B cell (primary cell): ENCODE measurements around the gene REM2. TPM values are rescaled to one million over a fixed set of nuclear protein-coding genes. Genes with fewer than 3 reads are reported as not detected.

Experiments
- ATAC-seq: fragments of 200-7000 bp; cut with Tn5 transposase; one replicate; pipeline ENCODE4 v1.10.0; 2021; ENCODE audit warnings: low read depth, mild to moderate bottlenecking, moderate number of reproducible peaks, moderate library complexity
- CTCF ChIA-PET: fragments of 350-600 bp; sonication (Branson Sonifier 250); formaldehyde crosslinking; loops from one replicate; lab custom pipeline; 2021; ENCODE audit warnings: antibody characterized with exemption, inconsistent platforms; lab: Charles Lee
- POLR2A ChIA-PET: fragments of 350-600 bp; sonication (Branson Sonifier 250); formaldehyde crosslinking; loops from one replicate; lab custom pipeline; 2021; ENCODE audit warnings: antibody characterized with exemption; lab: Charles Lee
- DNase-seq: peaks from one replicate; pipeline ENCODE4 v3.0.0; 2013
- H2AFZ ChIP-seq: 2 replicates; pipeline ENCODE4 v1.6.1; 2012; ENCODE audit warnings: mild to moderate bottlenecking, low read depth, low read length; ENCODE audit not compliant: insufficient read depth, poor library complexity, severe bottlenecking
- H3K27ac ChIP-seq, 2 donors: 1 replicate in 1 of 2; 2 replicates in 1 of 2; pipeline ENCODE4 v1.5.1; 2012 to 2013; ENCODE audit warnings: low read length in 2 of 2, mild to moderate bottlenecking in 2 of 2, moderate library complexity in 1 of 2
- H3K27me3 ChIP-seq, 4 experiments: fragments of 200-600 bp in 1 of 4; sonication (generic) in 1 of 4; replicated peaks in 1 of 4; 1 replicate in 2 of 4; 2 replicates in 2 of 4; pipeline versions ENCODE4 v1.6.1 to v1.7.0; 2013 to 2016; ENCODE audit warnings: low read length in 3 of 4, mild to moderate bottlenecking in 2 of 4, mixed read lengths in 1 of 4, moderate library complexity in 1 of 4; ENCODE audit not compliant: insufficient read depth in 4 of 4, control insufficient read depth in 3 of 4; ENCODE audit errors: control extremely low read depth in 1 of 4
- H3K36me3 ChIP-seq, 2 experiments: replicated peaks in 1 of 2; 1 replicate in 1 of 2; 2 replicates in 1 of 2; pipeline versions ENCODE4 v1.6.1 to v1.7.1; 2013; ENCODE audit warnings: low read length in 1 of 2; ENCODE audit not compliant: insufficient read depth in 2 of 2, control insufficient read depth in 1 of 2; ENCODE audit errors: control extremely low read depth in 1 of 2, extremely low read depth in 1 of 2
- H3K4me1 ChIP-seq, 2 donors: fragments of 200-600 bp in 1 of 2; sonication (generic) in 1 of 2; 1 replicate in 1 of 2; 2 replicates in 1 of 2; pipeline versions ENCODE4 v1.5.1 to v1.6.1; 2013 to 2017; ENCODE audit warnings: low read length in 2 of 2; ENCODE audit not compliant: control insufficient read depth in 2 of 2, insufficient read depth in 2 of 2
- H3K4me2 ChIP-seq: replicated peaks from 2 replicates; pipeline ENCODE3; 2012; ENCODE audit warnings: mild to moderate bottlenecking, low read depth, low read length; ENCODE audit not compliant: poor library complexity, severe bottlenecking
- H3K4me3 ChIP-seq, 5 experiments: fragments of 200-600 bp in 1 of 5; sonication (generic) in 1 of 5; 1 replicate in 3 of 5; 2 replicates in 2 of 5; pipeline versions ENCODE4 v1.5.1 to v1.7.0; 2011 to 2016; ENCODE audit warnings: low read length in 4 of 5, mild to moderate bottlenecking in 4 of 5, low read depth in 2 of 5, control low read depth in 1 of 5, moderate library complexity in 1 of 5; ENCODE audit not compliant: insufficient read depth in 1 of 5; ENCODE audit errors: control extremely low read depth in 1 of 5, extremely low read depth in 1 of 5
- H3K79me2 ChIP-seq: fragments of 200-600 bp; sonication (generic); one replicate; pipeline ENCODE4 v1.6.0; 2016; ENCODE audit warnings: low read length; ENCODE audit not compliant: control insufficient read depth, insufficient read depth
- H3K9ac ChIP-seq: fragments of 200-600 bp; sonication (generic); 2 replicates; pipeline ENCODE4 v1.6.1; 2017; ENCODE audit warnings: mild to moderate bottlenecking, low read length, moderate library complexity
- H3K9me3 ChIP-seq, 3 donors: one replicate each; pipeline versions ENCODE4 v1.6.1 to v1.7.1; 2013; ENCODE audit warnings: low read length in 2 of 3; ENCODE audit not compliant: control insufficient read depth in 2 of 3, insufficient read depth in 1 of 3; ENCODE audit errors: control extremely low read depth in 1 of 3
- H4K20me1 ChIP-seq: 2 replicates; pipeline ENCODE4 v1.6.0; 2012; ENCODE audit warnings: mild to moderate bottlenecking, low read length; ENCODE audit not compliant: insufficient read depth, control insufficient read depth, poor library complexity, severe bottlenecking
- H3K27ac Mint-ChIP-seq: one replicate; pipeline ENCODE4 v1.8.0; 2021; ENCODE audit warnings: mixed read lengths
- H3K27me3 Mint-ChIP-seq: one replicate; pipeline ENCODE4 v1.8.0; 2021; ENCODE audit warnings: mixed read lengths
- H3K4me1 Mint-ChIP-seq: one replicate; pipeline ENCODE4 v1.8.0; 2021; ENCODE audit warnings: mixed read lengths
- H3K4me3 Mint-ChIP-seq: one replicate; pipeline ENCODE4 v1.8.0; 2021; ENCODE audit warnings: mixed read lengths
- H3K9me3 Mint-ChIP-seq: one replicate; pipeline ENCODE4 v1.8.0; 2022; ENCODE audit warnings: mixed read lengths; ENCODE audit not compliant: insufficient read depth
- EZH2 ChIP-seq: IDR thresholded peaks from 2 replicates; pipeline ENCODE4 v1.6.1; 2012; ENCODE audit warnings: borderline replicate concordance, low read depth, mild to moderate bottlenecking, moderate library complexity, low read length; ENCODE audit not compliant: insufficient read depth, poor library complexity, severe bottlenecking
- WGBS: methylation state at CpG from one replicate; pipeline ENCODE4 v1.1.5; 2013; ENCODE audit warnings: missing lambda C conversion rate; ENCODE audit not compliant: insufficient coverage; 5-methylcytosine and 5-hydroxymethylcytosine counted together
- intact Hi-C: fragments of 100-400 bp; cut with micrococcal nuclease; formaldehyde crosslinking; loops from one replicate; pipeline ENCODE4 v1.10.0; 2022
- polyA plus RNA-seq: library from polyadenylated mRNA; depleted of rRNA; stranded (reverse); fragments of >200 nt; gene quantifications from 2 replicates; pipeline ENCODE4 v1.2.3, GENCODE V29; 2012
- total RNA-seq, 2 donors: library from RNA; stranded (reverse); fragments of 120-200 nt in 1 of 2; gene quantifications; 1 replicate in 1 of 2; 2 replicates in 1 of 2; pipeline versions ENCODE4 v1.2.3 to v1.2.4, GENCODE V29; 2013 to 2022
- TF ChIP-seq, protein P1 (sequence below): fragments of 200-600 bp; IDR thresholded peaks from one replicate; pipeline ENCODE4 v1.8.0; 2022; ENCODE audit warnings: antibody characterized with exemption, mild to moderate bottlenecking

The REM2 gene
- total and polyA plus RNA-seq, 2 donors (not counting 1 experiment from before 2014, with no cell fraction given): 5.6 to 12.9 TPM

DNA sequence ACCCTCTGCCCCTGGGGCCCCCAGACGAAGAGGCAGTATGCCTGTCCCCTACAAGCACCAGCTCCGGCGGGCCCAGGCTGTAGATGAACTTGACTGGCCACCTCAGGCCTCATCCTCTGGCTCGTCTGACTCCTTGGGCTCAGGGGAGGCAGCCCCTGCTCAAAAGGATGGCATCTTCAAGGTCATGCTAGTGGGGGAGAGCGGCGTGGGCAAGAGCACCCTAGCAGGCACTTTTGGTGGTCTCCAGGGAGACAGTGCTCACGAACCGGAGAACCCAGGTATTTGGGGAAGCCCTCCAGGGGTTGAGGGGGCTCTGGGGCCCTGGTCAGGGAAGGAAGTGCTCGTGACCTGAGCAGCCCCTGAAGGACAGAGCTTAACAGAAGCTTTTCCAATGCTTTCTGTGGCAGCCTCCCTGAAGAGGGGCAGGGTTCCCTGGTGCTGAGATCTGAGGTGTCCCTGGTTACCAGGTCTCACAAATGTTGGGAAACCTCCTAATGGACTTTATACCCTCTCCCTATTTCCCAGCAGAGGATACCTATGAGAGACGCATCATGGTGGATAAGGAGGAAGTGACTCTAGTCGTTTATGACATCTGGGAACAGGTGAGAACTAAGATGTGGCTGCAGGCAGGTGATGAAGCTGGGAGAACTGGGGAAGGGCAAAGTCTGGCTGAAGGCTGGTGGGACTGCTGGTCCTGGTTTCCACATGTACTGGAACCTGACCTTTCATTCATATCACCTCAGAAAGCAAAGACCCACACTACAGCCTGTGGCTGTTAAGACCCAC, 1.9 kb downstream of the REM2 start:
- Mint-ChIP-seq H3K27me3 (no peaks in the 10 kb centered on the region), H3K9me3 (no peaks in the 10 kb centered on the region), H3K4me1 (peaks cover 68% of the 10 kb centered on the region), H3K27ac (peak overlapping the region; percentile 43), H3K4me3 (peak overlapping the region; percentile 1)
- CTCF ChIA-PET: interaction anchor here (0.9 to 7.0 kb wide), 8 partner anchors 11 to 183 kb away, joined by 3 to 101 read pairs (median 6); partner anchors contain the start of genes AJUBA and LRP10
- no peak for TF ChIP-seq EZH2
- TF ChIP-seq, protein P1, sequence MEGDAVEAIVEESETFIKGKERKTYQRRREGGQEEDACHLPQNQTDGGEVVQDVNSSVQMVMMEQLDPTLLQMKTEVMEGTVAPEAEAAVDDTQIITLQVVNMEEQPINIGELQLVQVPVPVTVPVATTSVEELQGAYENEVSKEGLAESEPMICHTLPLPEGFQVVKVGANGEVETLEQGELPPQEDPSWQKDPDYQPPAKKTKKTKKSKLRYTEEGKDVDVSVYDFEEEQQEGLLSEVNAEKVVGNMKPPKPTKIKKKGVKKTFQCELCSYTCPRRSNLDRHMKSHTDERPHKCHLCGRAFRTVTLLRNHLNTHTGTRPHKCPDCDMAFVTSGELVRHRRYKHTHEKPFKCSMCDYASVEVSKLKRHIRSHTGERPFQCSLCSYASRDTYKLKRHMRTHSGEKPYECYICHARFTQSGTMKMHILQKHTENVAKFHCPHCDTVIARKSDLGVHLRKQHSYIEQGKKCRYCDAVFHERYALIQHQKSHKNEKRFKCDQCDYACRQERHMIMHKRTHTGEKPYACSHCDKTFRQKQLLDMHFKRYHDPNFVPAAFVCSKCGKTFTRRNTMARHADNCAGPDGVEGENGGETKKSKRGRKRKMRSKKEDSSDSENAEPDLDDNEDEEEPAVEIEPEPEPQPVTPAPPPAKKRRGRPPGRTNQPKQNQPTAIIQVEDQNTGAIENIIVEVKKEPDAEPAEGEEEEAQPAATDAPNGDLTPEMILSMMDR: no peak
- intact Hi-C loops: loop anchor here (5.0 kb wide), 1 partner anchor 417 kb away; the partner anchor contains the start of gene PPP1R3E
- H3K4me1 ChIP-seq: peaks cover 50 to 79% of the 10 kb centered on the region in 2 donors
- no peak for DNase-seq
- no peaks in the 10 kb centered on the region for H3K36me3 ChIP-seq
- H3K9ac ChIP-seq: no peak overlapping the region
- no peak overlapping the region for H3K4me3 ChIP-seq
- no peak overlapping the region for H2AFZ ChIP-seq
- no peaks in the 10 kb centered on the region for H3K9me3 ChIP-seq
- H3K4me2 ChIP-seq: no peak overlapping the region
- H3K27ac ChIP-seq: no peak overlapping the region
- POLR2A ChIA-PET: interaction anchor here (0.8 to 5.3 kb wide), 4 partner anchors 13 to 436 kb away, joined by 3 to 61 read pairs (median 3); partner anchors contain the start of genes LRP10, PABPN1 and RBM23
- no peaks in the 10 kb centered on the region for H4K20me1 ChIP-seq
- no peak for ATAC-seq
- H3K79me2 ChIP-seq: peaks cover 14% of the 10 kb centered on the region
- H3K27me3 ChIP-seq: no peaks in the 10 kb centered on the region
- WGBS: 73% methylated on average over 11 of the region's 11 CpGs
